Stomach (tissue), 9 donors: ENCODE results near the gene SGTA. TPM values are rescaled to one million over a fixed set of nuclear protein-coding genes. Genes with fewer than 3 reads are reported as not detected.

Source experiments
- DNase-seq, 2 donors: peaks; one replicate each; pipeline versions ENCODE4 v3.0.0 to v3.0.0-alpha.2; 2013 to 2019
- H3K27ac ChIP-seq, 5 donors: fragments of 200-600 bp in 4 of 5; sonication (generic) in 4 of 5; one replicate each; pipeline ENCODE4 v1.5.1; 2013 to 2019; ENCODE audit warnings: mild to moderate bottlenecking in 1 of 5, moderate library complexity in 1 of 5
- H3K27me3 ChIP-seq, 3 donors: fragments of 200-600 bp; sonication (generic); one replicate each; pipeline ENCODE4 v1.5.1; 2017 to 2019; ENCODE audit warnings: mixed run types in 1 of 3
- H3K36me3 ChIP-seq, 4 donors: fragments of 200-600 bp; sonication (generic); 1 replicate in 3 of 4; 2 replicates in 1 of 4; pipeline ENCODE4 v1.5.1; 2016 to 2019
- H3K4me1 ChIP-seq, 4 donors: fragments of 200-600 bp; sonication (generic); one replicate each; pipeline ENCODE4 v1.5.1; 2016 to 2019
- H3K4me3 ChIP-seq, 4 donors: fragments of 200-600 bp; sonication (generic) in 3 of 4; one replicate each; pipeline ENCODE4 v1.5.1; 2016 to 2019; ENCODE audit warnings: mild to moderate bottlenecking in 1 of 4
- H3K9me3 ChIP-seq, 4 donors: fragments of 200-600 bp; sonication (generic); one replicate each; pipeline ENCODE4 v1.5.1; 2016 to 2019
- EP300 ChIP-seq: sonication (generic); formaldehyde crosslinking; IDR thresholded peaks from one replicate; pipeline ENCODE4 v1.6.1; 2017; ENCODE audit warnings: antibody characterized with exemption
- POLR2A ChIP-seq, 4 donors: fragments of 450-650 bp; IDR thresholded peaks; one replicate each; pipeline ENCODE4 v1.6.1; 2016; ENCODE audit warnings: antibody characterized with exemption in 4 of 4, control low read depth in 2 of 4, mild to moderate bottlenecking in 1 of 4, moderate library complexity in 1 of 4
- POLR2AphosphoS5 ChIP-seq, 3 donors: sonication (generic); formaldehyde crosslinking; IDR thresholded peaks; one replicate each; pipeline ENCODE4 v1.6.1; 2016; ENCODE audit warnings: antibody characterized with exemption in 3 of 3
- WGBS, 5 donors: extraction: QIAGEN DNeasy Blood & Tissue Kit in 3 of 5; methylation state at CpG; one replicate each; pipeline versions ENCODE4 v1.1.5 to v1.1.7; 2013 to 2018; 5-methylcytosine and 5-hydroxymethylcytosine counted together
- intact Hi-C: fragments of 100-400 bp; cut with DNase I; formaldehyde crosslinking; loops from one replicate; pipeline ENCODE4 v1.15.1; 2023; ENCODE audit warnings: low total_unique reads
- polyA plus RNA-seq, 3 donors: library from polyadenylated mRNA; stranded (reverse); fragments of 200-250 nt; gene quantifications; one replicate each; pipeline ENCODE4 v1.2.3, GENCODE V29; 2013
- total RNA-seq, 5 donors: library from RNA; depleted of rRNA; stranded (reverse); fragments of >200 nt; gene quantifications; one replicate each; pipeline versions ENCODE4 v1.1.0 to v1.2.3, GENCODE V29; 2014 to 2016
- TF ChIP-seq, protein P1 (sequence below), 7 experiments: fragments of 450-650 bp in 4 of 7; fragments of 200-600 bp in 3 of 7; sonication (generic) in 3 of 7; IDR thresholded peaks; one replicate each; pipeline ENCODE4 v1.5.1; 2016 to 2019; ENCODE audit warnings: antibody characterized with exemption in 7 of 7, control low read depth in 2 of 7, mild to moderate bottlenecking in 1 of 7
- donor health status: healthy with polysubstance abuse.
- donor health status: Bipolar disorder and iron deficiency.
- donor health status: healthy.

Gene SGTA
- total and polyA plus RNA-seq, 8 donors, result 18.5 to 173 (median 52.7) TPM

DNA sequence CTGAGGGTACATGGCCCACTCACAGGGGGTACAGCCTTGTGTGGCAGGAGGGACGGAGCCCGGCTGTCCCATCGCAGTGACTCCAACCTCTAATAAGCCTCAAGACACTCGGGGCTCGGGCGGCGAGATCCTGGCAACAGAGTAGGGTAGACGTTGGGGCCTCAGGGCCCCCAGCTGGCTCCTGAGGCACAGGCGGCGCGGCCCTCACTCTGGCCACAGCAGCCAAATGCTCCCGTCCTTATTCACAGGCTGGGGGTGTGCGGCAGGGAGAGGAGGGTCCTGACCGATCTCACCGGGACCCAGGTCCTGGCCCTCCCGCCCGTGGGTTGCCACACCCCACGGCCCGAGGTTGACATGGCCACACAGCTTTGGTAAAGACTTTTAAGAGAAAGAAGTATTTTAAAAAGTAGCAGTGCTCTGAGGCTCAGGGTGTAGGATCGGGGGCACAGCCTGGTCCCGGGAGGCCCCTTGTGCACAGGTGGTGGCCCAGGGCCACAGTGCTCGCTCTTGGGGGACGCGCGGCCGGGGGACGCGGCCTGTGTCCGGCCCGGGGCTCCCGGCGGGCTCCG, 50.8 kb downstream of the SGTA start:
- H3K36me3 ChIP-seq, result peaks cover 24 to 61% (median 57%) of the 10 kb centered on the region in 4 donors
- H3K27ac ChIP-seq, result no peak overlapping the region
- peaks cover 0 to 17% (median 9%) of the 10 kb centered on the region in 3 donors for H3K27me3 ChIP-seq
- DNase-seq, result no peak
- H3K9me3 ChIP-seq, result no peaks in the 10 kb centered on the region
- H3K4me3 ChIP-seq, result no peak overlapping the region
- intact Hi-C loops, result no loop called here
- peaks cover 0 to 4% (median 0%) of the 10 kb centered on the region in 4 donors for H3K4me1 ChIP-seq
- TF ChIP-seq POLR2A (IDR thresholded peaks at IDR 0.05), result no peak
- TF ChIP-seq EP300, result no peak
- TF ChIP-seq, protein P1, sequence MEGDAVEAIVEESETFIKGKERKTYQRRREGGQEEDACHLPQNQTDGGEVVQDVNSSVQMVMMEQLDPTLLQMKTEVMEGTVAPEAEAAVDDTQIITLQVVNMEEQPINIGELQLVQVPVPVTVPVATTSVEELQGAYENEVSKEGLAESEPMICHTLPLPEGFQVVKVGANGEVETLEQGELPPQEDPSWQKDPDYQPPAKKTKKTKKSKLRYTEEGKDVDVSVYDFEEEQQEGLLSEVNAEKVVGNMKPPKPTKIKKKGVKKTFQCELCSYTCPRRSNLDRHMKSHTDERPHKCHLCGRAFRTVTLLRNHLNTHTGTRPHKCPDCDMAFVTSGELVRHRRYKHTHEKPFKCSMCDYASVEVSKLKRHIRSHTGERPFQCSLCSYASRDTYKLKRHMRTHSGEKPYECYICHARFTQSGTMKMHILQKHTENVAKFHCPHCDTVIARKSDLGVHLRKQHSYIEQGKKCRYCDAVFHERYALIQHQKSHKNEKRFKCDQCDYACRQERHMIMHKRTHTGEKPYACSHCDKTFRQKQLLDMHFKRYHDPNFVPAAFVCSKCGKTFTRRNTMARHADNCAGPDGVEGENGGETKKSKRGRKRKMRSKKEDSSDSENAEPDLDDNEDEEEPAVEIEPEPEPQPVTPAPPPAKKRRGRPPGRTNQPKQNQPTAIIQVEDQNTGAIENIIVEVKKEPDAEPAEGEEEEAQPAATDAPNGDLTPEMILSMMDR (IDR thresholded peaks at IDR 0.05), result no peak
- TF ChIP-seq POLR2AphosphoS5 (IDR thresholded peaks at IDR 0.05), result no peak
- 89 to 96% (median 95%) methylated on average over 7 to 33 of the region's 33 CpGs for WGBS, 5 donors

DNA sequence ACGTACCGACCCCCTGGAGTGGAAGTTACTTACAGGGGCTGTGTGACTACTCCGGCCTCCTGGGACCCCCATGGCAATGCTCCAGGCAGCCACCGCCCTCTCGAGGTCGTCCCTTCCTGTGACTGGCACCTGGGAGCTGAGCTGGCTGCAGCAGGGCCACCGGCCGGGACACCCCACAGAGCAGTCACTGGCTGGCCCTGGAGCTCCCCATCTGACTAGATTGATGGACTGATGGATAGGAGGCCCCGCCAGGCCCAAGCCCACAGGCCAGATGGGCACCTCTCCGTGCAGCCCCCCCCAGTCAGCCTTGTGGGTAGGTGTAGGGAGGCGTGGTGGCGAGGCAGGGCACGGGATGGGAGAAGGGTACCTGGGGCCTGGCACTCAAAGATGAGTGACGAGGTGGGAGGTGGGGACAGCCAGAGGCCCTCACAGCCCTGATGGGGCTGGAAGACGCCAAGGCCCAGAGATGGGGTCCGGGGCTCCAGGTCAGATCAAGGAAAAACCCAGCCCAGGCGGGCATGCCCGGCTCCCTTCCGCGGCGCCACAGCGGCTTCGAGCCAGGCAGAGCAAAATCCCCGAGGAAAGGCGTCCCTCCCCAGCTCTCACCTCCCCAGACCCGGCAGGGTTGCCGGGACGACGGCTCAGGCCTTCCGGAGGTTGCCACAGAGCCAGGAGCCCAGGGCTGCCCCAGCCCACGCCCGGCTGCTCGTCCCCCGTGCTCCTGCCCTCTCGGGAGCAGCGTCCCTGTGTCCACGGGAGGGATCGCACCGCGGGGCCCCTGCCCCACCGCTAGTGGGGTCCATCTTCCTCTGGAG, 51.7 kb downstream of the SGTA start:
- H3K27me3 ChIP-seq, result peaks cover 0 to 25% (median 18%) of the 10 kb centered on the region in 3 donors
- TF ChIP-seq POLR2AphosphoS5 (IDR thresholded peaks at IDR 0.05), result no peak
- no peak for TF ChIP-seq EP300
- no peak for TF ChIP-seq POLR2A (IDR thresholded peaks at IDR 0.05)
- TF ChIP-seq, protein P1 (IDR thresholded peaks at IDR 0.05), result no peak
- no peak for DNase-seq
- H3K36me3 ChIP-seq, result peaks cover 22 to 53% (median 49%) of the 10 kb centered on the region in 4 donors
- no peaks in the 10 kb centered on the region for H3K9me3 ChIP-seq
- H3K4me1 ChIP-seq, result peaks cover 0 to 8% (median 2%) of the 10 kb centered on the region in 4 donors
- intact Hi-C loops, result no loop called here
- H3K27ac ChIP-seq, result no peak overlapping the region
- H3K4me3 ChIP-seq, result no peak overlapping the region
- WGBS, 5 donors, result 84 to 87% (median 86%) methylated on average over 30 to 41 of the region's 41 CpGs

DNA sequence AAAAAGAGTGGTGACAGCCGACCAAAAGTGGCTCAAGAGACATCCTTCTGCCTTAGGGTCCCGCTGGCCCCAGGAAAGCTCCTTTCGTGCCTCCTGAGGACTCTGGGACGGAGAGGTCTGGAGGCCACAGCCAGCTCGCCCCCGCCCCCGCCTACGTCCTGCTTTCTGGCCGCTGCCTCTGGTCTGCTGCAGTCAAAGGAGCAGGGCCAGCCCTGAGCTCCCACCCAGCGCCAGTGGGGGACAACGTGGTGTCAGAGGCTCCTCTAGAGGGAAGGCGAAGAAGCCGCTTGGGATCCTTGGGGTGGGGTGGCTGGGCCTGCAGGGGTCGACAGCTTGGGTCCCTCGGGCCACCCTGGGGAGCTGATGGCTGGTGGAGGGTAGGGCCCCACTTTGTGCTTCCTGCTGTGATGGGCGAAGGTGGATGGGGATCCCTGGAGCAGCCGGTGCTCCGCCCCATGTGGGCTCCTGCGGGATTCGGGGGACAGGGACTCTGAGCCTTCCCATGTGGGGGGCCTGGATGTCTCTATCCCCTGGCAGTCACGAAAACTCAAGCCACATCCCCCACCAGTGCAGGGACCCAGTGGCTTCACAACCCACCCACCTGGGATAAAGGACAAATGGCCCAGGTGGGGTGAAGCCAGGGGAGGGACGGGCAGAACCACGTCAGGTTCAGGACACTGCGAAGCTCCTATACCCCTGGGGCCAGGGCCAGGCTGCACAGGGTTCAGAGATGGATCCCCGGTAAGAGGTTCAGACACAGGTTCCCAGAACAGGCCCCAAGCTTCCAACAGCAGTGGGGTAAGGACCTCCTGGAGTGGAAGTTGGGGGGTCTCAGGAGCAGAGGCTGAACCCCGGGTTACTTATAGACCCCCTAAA, 52.9 kb downstream of the SGTA start:
- H3K9me3 ChIP-seq, result no peaks in the 10 kb centered on the region

DNA sequence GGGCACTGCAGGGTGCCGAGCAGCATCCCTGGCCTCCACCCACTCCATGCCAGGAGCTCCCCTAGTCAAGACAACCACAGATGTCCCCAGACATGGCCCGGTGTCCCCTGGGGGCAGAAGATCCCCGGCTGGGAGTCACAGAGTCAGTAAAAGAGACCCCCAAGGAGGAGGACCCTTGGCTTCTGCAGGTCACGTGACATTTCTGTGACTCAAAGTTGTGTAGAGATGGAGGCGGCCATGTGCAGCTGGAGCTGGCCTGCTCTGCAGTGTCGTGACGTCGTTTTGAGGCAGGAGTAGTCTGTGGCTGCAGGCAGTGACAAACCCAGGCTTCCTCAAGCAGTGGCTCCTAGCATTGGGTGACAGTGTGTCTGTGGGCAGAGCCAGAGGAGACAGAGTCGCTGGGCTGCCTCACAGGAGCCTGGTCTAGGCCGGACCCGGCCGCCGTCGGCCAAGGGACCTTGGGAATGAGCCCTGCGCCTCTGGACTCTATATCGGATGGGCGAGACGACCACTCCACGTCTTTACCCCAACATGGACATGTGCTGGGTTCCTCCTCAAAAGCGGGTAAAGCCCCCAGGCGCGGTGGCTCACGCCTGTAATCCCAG, 54.2 kb downstream of the SGTA start:
- WGBS, 5 donors, result 81 to 84% (median 82%) methylated on average over 14 to 23 of the region's 23 CpGs
- H3K27me3 ChIP-seq, result peaks cover 0 to 44% (median 25%) of the 10 kb centered on the region in 3 donors
- DNase-seq, result no peak
- no peak overlapping the region for H3K27ac ChIP-seq
- H3K9me3 ChIP-seq, result no peaks in the 10 kb centered on the region
- peaks cover 0 to 12% (median 3%) of the 10 kb centered on the region in 4 donors for H3K4me1 ChIP-seq
- intact Hi-C loops, result no loop called here
- H3K36me3 ChIP-seq, result peaks cover 6 to 28% (median 24%) of the 10 kb centered on the region in 4 donors
- no peak overlapping the region for H3K4me3 ChIP-seq
- TF ChIP-seq, protein P1 (IDR thresholded peaks at IDR 0.05), result no peak
- no peak for TF ChIP-seq POLR2AphosphoS5 (IDR thresholded peaks at IDR 0.05)
- TF ChIP-seq POLR2A (IDR thresholded peaks at IDR 0.05), result no peak
- no peak for TF ChIP-seq EP300

More for the DNA sequence above, 52.9 kb downstream of the SGTA start:
- Histone ChIP-seq H3K27ac (no peak overlapping the region), H3K4me1 (peaks cover 0 to 10% (median 2%) of the 10 kb centered on the region in 4 donors), H3K36me3 (peaks cover 11 to 41% (median 37%) of the 10 kb centered on the region in 4 donors), H3K4me3 (no peak overlapping the region), H3K27me3 (peaks cover 0 to 38% (median 25%) of the 10 kb centered on the region in 3 donors)
- TF ChIP-seq EP300, result no peak
- no peak for DNase-seq
- intact Hi-C loops, result no loop called here
- WGBS, 5 donors, result 84 to 92% (median 88%) methylated on average over 11 to 26 of the region's 26 CpGs
